WTC11 (cell line): ENCODE measurements around the gene FGF14. TPM values are rescaled to one million over a fixed set of nuclear protein-coding genes. Genes with fewer than 3 reads are reported as not detected.

Experiments
- ATAC-seq: fragments of 200-7000 bp; cut with Tn5 transposase; 2 replicates; pipeline ENCODE4 v1.10.0; 2021; ENCODE audit warnings: mild to moderate bottlenecking, moderate library complexity
- CTCF ChIA-PET: fragments of 300-600 bp; sonication (Branson Sonifier 250); formaldehyde crosslinking; loops from one replicate; lab custom pipeline; 2021; ENCODE audit warnings: antibody characterized with exemption; lab: Charles Lee
- POLR2A ChIA-PET: fragments of 350-600 bp; sonication (Branson Sonifier 250); formaldehyde crosslinking; loops from one replicate; lab custom pipeline; 2021; ENCODE audit warnings: antibody characterized with exemption; lab: Charles Lee
- DNase-seq: peaks from one replicate; pipeline ENCODE4 v3.0.0; 2021; ENCODE audit warnings: low spot score
- H3K27ac Mint-ChIP-seq: 2 replicates; pipeline ENCODE4 v1.8.0; 2021; ENCODE audit warnings: mixed read lengths
- H3K27me3 Mint-ChIP-seq: 2 replicates; pipeline ENCODE4 v1.8.0; 2021; ENCODE audit warnings: low read depth, mild to moderate bottlenecking, moderate library complexity, mixed read lengths
- H3K36me3 Mint-ChIP-seq: 2 replicates; pipeline ENCODE4 v1.8.0; 2021; ENCODE audit warnings: mixed read lengths
- H3K4me1 Mint-ChIP-seq: 2 replicates; pipeline ENCODE4 v1.8.0; 2022; ENCODE audit warnings: mixed read lengths
- H3K4me3 Mint-ChIP-seq: 2 replicates; pipeline ENCODE4 v1.8.0; 2021; ENCODE audit warnings: mild to moderate bottlenecking, moderate library complexity, mixed read lengths
- H3K9me3 Mint-ChIP-seq: 2 replicates; pipeline ENCODE4 v1.8.0; 2021; ENCODE audit warnings: mixed read lengths
- ARID4B ChIP-seq: sonication (generic); formaldehyde crosslinking; IDR thresholded peaks from 2 replicates; pipeline ENCODE4 v1.8.0; 2023; ENCODE audit warnings: missing genetic modification reagents, mild to moderate bottlenecking, borderline replicate concordance
- ATF1 ChIP-seq: sonication (generic); formaldehyde crosslinking; IDR thresholded peaks from 2 replicates; pipeline ENCODE4 v1.8.1; 2023; ENCODE audit warnings: mild to moderate bottlenecking, moderate library complexity, missing genetic modification reagents
- CDX4 ChIP-seq: fragments of 250-450 bp; sonication (Bioruptor Pico); IDR thresholded peaks from 2 replicates; pipeline ENCODE4 v1.9.0; 2021; ENCODE audit warnings: moderate library complexity, mild to moderate bottlenecking, inconsistent platforms, borderline replicate concordance
- E2F4 ChIP-seq: sonication (generic); formaldehyde crosslinking; IDR thresholded peaks from 2 replicates; pipeline ENCODE4 v1.8.1; 2022; ENCODE audit warnings: low read depth, mild to moderate bottlenecking, moderate library complexity, missing genetic modification reagents, borderline replicate concordance
- EMX1 ChIP-seq: fragments of 250-450 bp; sonication (Bioruptor Pico); IDR thresholded peaks from 2 replicates; pipeline ENCODE4 v1.8.0; 2021; ENCODE audit warnings: mild to moderate bottlenecking
- ERG ChIP-seq: fragments of 250-450 bp; sonication (Bioruptor Pico); IDR thresholded peaks from 2 replicates; pipeline ENCODE4 v1.8.0; 2021; ENCODE audit warnings: mild to moderate bottlenecking
- GABPB1 ChIP-seq: sonication (generic); formaldehyde crosslinking; IDR thresholded peaks from 2 replicates; pipeline ENCODE4 v1.8.1; 2023; ENCODE audit warnings: mild to moderate bottlenecking, missing genetic modification reagents
- MYBL2 ChIP-seq: sonication (generic); formaldehyde crosslinking; IDR thresholded peaks from 2 replicates; pipeline ENCODE4 v1.8.1; 2023; ENCODE audit warnings: mild to moderate bottlenecking, moderate library complexity, missing genetic modification reagents
- OVOL2 ChIP-seq: fragments of 250-450 bp; sonication (Bioruptor Pico); IDR thresholded peaks from 2 replicates; pipeline ENCODE4 v1.9.0; 2021; ENCODE audit warnings: mild to moderate bottlenecking, borderline replicate concordance
- PRRX2 ChIP-seq: fragments of 250-450 bp; sonication (Bioruptor Pico); IDR thresholded peaks from 2 replicates; pipeline ENCODE4 v1.8.0; 2021; ENCODE audit warnings: mild to moderate bottlenecking
- SOX15 ChIP-seq: fragments of 250-450 bp; sonication (Bioruptor Pico); IDR thresholded peaks from 2 replicates; pipeline ENCODE4 v1.9.0; 2021; ENCODE audit warnings: mild to moderate bottlenecking
- USF1 ChIP-seq: sonication (generic); formaldehyde crosslinking; IDR thresholded peaks from 2 replicates; pipeline ENCODE4 v1.8.0; 2022; ENCODE audit warnings: mild to moderate bottlenecking, missing genetic modification reagents
- ZNF532 ChIP-seq: fragments of 250-450 bp; sonication (Bioruptor Pico); IDR thresholded peaks from 2 replicates; pipeline ENCODE4 v1.9.0; 2021; ENCODE audit warnings: mild to moderate bottlenecking, borderline replicate concordance
- total RNA-seq: library from RNA; stranded (reverse); gene quantifications from 3 replicates; pipeline ENCODE4 v1.2.3, GENCODE V29; 2021

The FGF14 gene
- total RNA-seq, 1 experiment from 2014 or later, result 0.28 TPM

GRCh38 chr13:102003848-102004570, 397.8 kb downstream of the FGF14 start (continued):
- TF ChIP-seq ERG (CRISPR knock-in tag) (no peak), ZNF532 (CRISPR knock-in tag) (no peak), E2F4 (no peak), SOX15 (CRISPR knock-in tag) (no peak), ARID4B (no peak), PRRX2 (no peak), USF1 (no peak)

- no peak for ATAC-seq
- no peak for TF ChIP-seq ATF1 (CRISPR knock-in tag)
- TF ChIP-seq OVOL2 (CRISPR knock-in tag), result no peak
- no peak for TF ChIP-seq CDX4 (CRISPR knock-in tag)
- no peak for TF ChIP-seq EMX1 (CRISPR knock-in tag)
- TF ChIP-seq GABPB1, result no peak
- no peak for TF ChIP-seq MYBL2 (CRISPR knock-in tag)
- peaks cover 8% of the 10 kb centered on the region for H3K4me1 Mint-ChIP-seq
- no peaks in the 10 kb centered on the region for H3K36me3 Mint-ChIP-seq
- ChIA-PET CTCF (no interaction called here), POLR2A (no interaction called here)
- H3K4me3 Mint-ChIP-seq, result no peak overlapping the region
- no peaks in the 10 kb centered on the region for H3K27me3 Mint-ChIP-seq
- no peaks in the 10 kb centered on the region for H3K9me3 Mint-ChIP-seq
- no peak for DNase-seq
- H3K27ac Mint-ChIP-seq, result no peak overlapping the region
Observed at GRCh38 chr13:102002287-102002686, 399.6 kb downstream of the FGF14 start.
